WTC11 (cell line): ENCODE data around the gene GOLT1B. TPM values are rescaled to one million over a fixed set of nuclear protein-coding genes. Genes with fewer than 3 reads are reported as not detected.

Source experiments
- ATAC-seq: fragments of 200-7000 bp; cut with Tn5 transposase; 2 replicates; pipeline ENCODE4 v1.10.0; 2021; ENCODE audit warnings: mild to moderate bottlenecking, moderate library complexity
- CTCF ChIA-PET: fragments of 300-600 bp; sonication (Branson Sonifier 250); formaldehyde crosslinking; loops from one replicate; lab custom pipeline; 2021; ENCODE audit warnings: antibody characterized with exemption; lab: Charles Lee
- POLR2A ChIA-PET: fragments of 350-600 bp; sonication (Branson Sonifier 250); formaldehyde crosslinking; loops from one replicate; lab custom pipeline; 2021; ENCODE audit warnings: antibody characterized with exemption; lab: Charles Lee
- DNase-seq: peaks from one replicate; pipeline ENCODE4 v3.0.0; 2021; ENCODE audit warnings: low spot score
- H3K27ac Mint-ChIP-seq: 2 replicates; pipeline ENCODE4 v1.8.0; 2021; ENCODE audit warnings: mixed read lengths
- H3K27me3 Mint-ChIP-seq: 2 replicates; pipeline ENCODE4 v1.8.0; 2021; ENCODE audit warnings: low read depth, mild to moderate bottlenecking, moderate library complexity, mixed read lengths
- H3K36me3 Mint-ChIP-seq: 2 replicates; pipeline ENCODE4 v1.8.0; 2021; ENCODE audit warnings: mixed read lengths
- H3K4me1 Mint-ChIP-seq: 2 replicates; pipeline ENCODE4 v1.8.0; 2022; ENCODE audit warnings: mixed read lengths
- H3K4me3 Mint-ChIP-seq: 2 replicates; pipeline ENCODE4 v1.8.0; 2021; ENCODE audit warnings: mild to moderate bottlenecking, moderate library complexity, mixed read lengths
- H3K9me3 Mint-ChIP-seq: 2 replicates; pipeline ENCODE4 v1.8.0; 2021; ENCODE audit warnings: mixed read lengths
- CREM ChIP-seq: sonication (generic); formaldehyde crosslinking; IDR thresholded peaks from 2 replicates; pipeline ENCODE4 v1.8.1; 2022; ENCODE audit warnings: mild to moderate bottlenecking, missing genetic modification reagents, moderate library complexity
- ELF4 ChIP-seq: sonication (generic); formaldehyde crosslinking; IDR thresholded peaks from 2 replicates; pipeline ENCODE4 v1.8.1; 2022; ENCODE audit warnings: low read depth, mild to moderate bottlenecking, moderate library complexity, missing genetic modification reagents
- EMX1 ChIP-seq: fragments of 250-450 bp; sonication (Bioruptor Pico); IDR thresholded peaks from 2 replicates; pipeline ENCODE4 v1.8.0; 2021; ENCODE audit warnings: mild to moderate bottlenecking
- JAZF1 ChIP-seq: fragments of 250-450 bp; sonication (Bioruptor Pico); IDR thresholded peaks from 2 replicates; pipeline ENCODE4 v1.9.0; 2021; ENCODE audit warnings: moderate library complexity, mild to moderate bottlenecking, inconsistent platforms
- KAT7 ChIP-seq: sonication (generic); formaldehyde crosslinking; IDR thresholded peaks from 2 replicates; pipeline ENCODE4 v1.8.1; 2023; ENCODE audit warnings: missing genetic modification reagents, mild to moderate bottlenecking, borderline replicate concordance
- MXD4 ChIP-seq: fragments of 250-450 bp; sonication (Bioruptor Pico); IDR thresholded peaks from 2 replicates; pipeline ENCODE4 v1.8.0; 2021; ENCODE audit warnings: mild to moderate bottlenecking, moderate library complexity, borderline replicate concordance
- NR3C1 ChIP-seq: sonication (generic); formaldehyde crosslinking; conservative IDR thresholded peaks from 2 replicates; pipeline ENCODE4 v1.8.1; 2023; ENCODE audit warnings: low read depth, mild to moderate bottlenecking, missing genetic modification reagents
- OVOL2 ChIP-seq: fragments of 250-450 bp; sonication (Bioruptor Pico); IDR thresholded peaks from 2 replicates; pipeline ENCODE4 v1.9.0; 2021; ENCODE audit warnings: mild to moderate bottlenecking, borderline replicate concordance
- PRRX2 ChIP-seq: fragments of 250-450 bp; sonication (Bioruptor Pico); IDR thresholded peaks from 2 replicates; pipeline ENCODE4 v1.8.0; 2021; ENCODE audit warnings: mild to moderate bottlenecking
- SMAD4 ChIP-seq: sonication (generic); formaldehyde crosslinking; IDR thresholded peaks from 2 replicates; pipeline ENCODE4 v1.8.0; 2022; ENCODE audit warnings: mild to moderate bottlenecking, missing genetic modification reagents
- ZBTB21 ChIP-seq: sonication (generic); formaldehyde crosslinking; IDR thresholded peaks from 2 replicates; pipeline ENCODE4 v1.8.1; 2023; ENCODE audit warnings: mild to moderate bottlenecking, missing genetic modification reagents, borderline replicate concordance
- ZNF121 ChIP-seq: sonication (generic); formaldehyde crosslinking; IDR thresholded peaks from 2 replicates; pipeline ENCODE4 v1.8.0; 2023; ENCODE audit warnings: missing genetic modification reagents
- total RNA-seq: library from RNA; stranded (reverse); gene quantifications from 3 replicates; pipeline ENCODE4 v1.2.3, GENCODE V29; 2021
- TF ChIP-seq, protein P1 (sequence below): fragments of 250-450 bp; sonication (Bioruptor Pico); IDR thresholded peaks from 2 replicates; pipeline ENCODE4 v1.9.0; 2021; ENCODE audit warnings: mild to moderate bottlenecking
- TF ChIP-seq, protein P2 (sequence below): fragments of 250-450 bp; sonication (Bioruptor Pico); IDR thresholded peaks from 2 replicates; pipeline ENCODE4 v1.9.0; 2021; ENCODE audit warnings: mild to moderate bottlenecking, borderline replicate concordance
- TF ChIP-seq, protein P3 (sequence below): sonication (generic); formaldehyde crosslinking; IDR thresholded peaks from 2 replicates; pipeline ENCODE4 v1.8.1; 2023; ENCODE audit warnings: mild to moderate bottlenecking, missing genetic modification reagents, moderate library complexity
- TF ChIP-seq, protein P4 (sequence below): sonication (generic); formaldehyde crosslinking; IDR thresholded peaks from 2 replicates; pipeline ENCODE4 v1.8.1; 2023; ENCODE audit warnings: mild to moderate bottlenecking, missing genetic modification reagents
- TF ChIP-seq, protein P5 (sequence below): fragments of 250-450 bp; sonication (Bioruptor Pico); IDR thresholded peaks from 2 replicates; pipeline ENCODE4 v1.9.0; 2021; ENCODE audit warnings: moderate library complexity, mild to moderate bottlenecking, inconsistent platforms, borderline replicate concordance
- TF ChIP-seq, protein P6 (sequence below): sonication (generic); formaldehyde crosslinking; IDR thresholded peaks from 2 replicates; pipeline ENCODE4 v1.8.1; 2023; ENCODE audit warnings: mild to moderate bottlenecking, missing genetic modification reagents, moderate library complexity
- TF ChIP-seq, protein P7 (sequence below): sonication (generic); formaldehyde crosslinking; IDR thresholded peaks from 2 replicates; pipeline ENCODE4 v1.8.0; 2023; ENCODE audit warnings: missing genetic modification reagents
- TF ChIP-seq, protein P8 (sequence below): fragments of 200-600 bp; IDR thresholded peaks from 2 replicates; pipeline ENCODE4 v1.8.0; 2022; ENCODE audit warnings: antibody characterized with exemption

GOLT1B gene
- total RNA-seq, 1 experiment from 2014 or later, result 39.7 TPM

DNA sequence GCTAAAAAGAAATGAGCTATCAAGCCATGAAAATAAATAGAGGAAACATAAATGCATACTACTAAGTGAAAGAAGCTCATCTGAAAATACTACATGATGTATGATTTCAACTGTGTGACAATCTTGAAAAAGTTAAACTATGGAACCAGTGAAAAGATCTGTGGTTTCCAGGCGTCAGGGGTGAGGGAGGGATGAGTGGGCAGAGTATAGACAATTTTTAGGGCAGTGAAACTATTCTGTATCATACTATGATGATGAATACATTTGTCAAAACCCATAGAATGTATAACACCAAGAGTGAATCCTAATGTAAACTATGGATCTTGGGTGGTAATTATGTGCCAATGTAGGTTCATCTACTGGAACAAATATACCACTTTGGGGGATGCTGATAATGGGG is 45.8 kb downstream of the GOLT1B start (continued):
- no peak for TF ChIP-seq ZBTB21
- no peak for TF ChIP-seq MXD4 (CRISPR knock-in tag)
- TF ChIP-seq EMX1 (CRISPR knock-in tag), result no peak

DNA sequence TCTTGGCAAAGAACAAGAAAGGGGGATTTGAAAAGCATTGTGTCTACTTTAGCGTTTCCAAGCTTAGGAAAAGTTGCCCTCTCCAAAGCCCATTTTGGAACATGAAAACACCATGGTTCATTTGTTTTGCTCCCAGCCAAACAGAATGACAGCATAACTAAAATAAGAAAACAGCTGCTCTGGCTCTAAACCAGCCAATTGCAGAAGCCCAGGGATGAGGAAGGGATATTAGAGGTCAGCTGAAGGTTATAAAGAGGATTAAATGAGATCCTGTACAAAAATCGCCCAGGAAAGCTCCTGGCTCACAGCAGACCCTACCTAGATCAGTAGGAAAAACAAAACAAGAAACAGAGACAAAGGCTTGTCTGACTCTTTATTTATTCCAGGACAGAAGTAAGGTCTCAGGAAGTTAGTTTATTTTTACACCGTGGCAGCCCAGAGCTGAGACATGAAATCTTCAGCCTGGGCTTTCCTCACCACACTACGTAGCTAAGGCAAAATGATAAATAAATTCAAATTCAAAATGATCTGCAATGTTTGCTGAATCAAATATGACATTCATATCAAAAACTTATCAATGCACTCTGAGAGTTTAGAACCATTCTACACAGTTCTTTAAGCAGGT is 50.4 kb downstream of the GOLT1B start:
- DNase-seq (no peak), ATAC-seq (no peak)
- Mint-ChIP-seq H3K9me3 (no peaks in the 10 kb centered on the region), H3K4me1 (no peaks in the 10 kb centered on the region), H3K27me3 (no peaks in the 10 kb centered on the region), H3K27ac (no peak overlapping the region), H3K36me3 (no peaks in the 10 kb centered on the region), H3K4me3 (no peak overlapping the region)
- CTCF ChIA-PET, result no interaction called here
- POLR2A ChIA-PET, result no interaction called here
- TF ChIP-seq SMAD4 (CRISPR knock-in tag) (no peak), PRRX2 (CRISPR knock-in tag) (no peak), KAT7 (CRISPR knock-in tag) (no peak), ELF4 (CRISPR knock-in tag) (no peak), ZNF121 (CRISPR knock-in tag) (no peak), CREM (CRISPR knock-in tag) (no peak)
- TF ChIP-seq, protein P1, sequence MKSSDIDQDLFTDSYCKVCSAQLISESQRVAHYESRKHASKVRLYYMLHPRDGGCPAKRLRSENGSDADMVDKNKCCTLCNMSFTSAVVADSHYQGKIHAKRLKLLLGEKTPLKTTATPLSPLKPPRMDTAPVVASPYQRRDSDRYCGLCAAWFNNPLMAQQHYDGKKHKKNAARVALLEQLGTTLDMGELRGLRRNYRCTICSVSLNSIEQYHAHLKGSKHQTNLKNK, result no peak
- TF ChIP-seq, protein P2, sequence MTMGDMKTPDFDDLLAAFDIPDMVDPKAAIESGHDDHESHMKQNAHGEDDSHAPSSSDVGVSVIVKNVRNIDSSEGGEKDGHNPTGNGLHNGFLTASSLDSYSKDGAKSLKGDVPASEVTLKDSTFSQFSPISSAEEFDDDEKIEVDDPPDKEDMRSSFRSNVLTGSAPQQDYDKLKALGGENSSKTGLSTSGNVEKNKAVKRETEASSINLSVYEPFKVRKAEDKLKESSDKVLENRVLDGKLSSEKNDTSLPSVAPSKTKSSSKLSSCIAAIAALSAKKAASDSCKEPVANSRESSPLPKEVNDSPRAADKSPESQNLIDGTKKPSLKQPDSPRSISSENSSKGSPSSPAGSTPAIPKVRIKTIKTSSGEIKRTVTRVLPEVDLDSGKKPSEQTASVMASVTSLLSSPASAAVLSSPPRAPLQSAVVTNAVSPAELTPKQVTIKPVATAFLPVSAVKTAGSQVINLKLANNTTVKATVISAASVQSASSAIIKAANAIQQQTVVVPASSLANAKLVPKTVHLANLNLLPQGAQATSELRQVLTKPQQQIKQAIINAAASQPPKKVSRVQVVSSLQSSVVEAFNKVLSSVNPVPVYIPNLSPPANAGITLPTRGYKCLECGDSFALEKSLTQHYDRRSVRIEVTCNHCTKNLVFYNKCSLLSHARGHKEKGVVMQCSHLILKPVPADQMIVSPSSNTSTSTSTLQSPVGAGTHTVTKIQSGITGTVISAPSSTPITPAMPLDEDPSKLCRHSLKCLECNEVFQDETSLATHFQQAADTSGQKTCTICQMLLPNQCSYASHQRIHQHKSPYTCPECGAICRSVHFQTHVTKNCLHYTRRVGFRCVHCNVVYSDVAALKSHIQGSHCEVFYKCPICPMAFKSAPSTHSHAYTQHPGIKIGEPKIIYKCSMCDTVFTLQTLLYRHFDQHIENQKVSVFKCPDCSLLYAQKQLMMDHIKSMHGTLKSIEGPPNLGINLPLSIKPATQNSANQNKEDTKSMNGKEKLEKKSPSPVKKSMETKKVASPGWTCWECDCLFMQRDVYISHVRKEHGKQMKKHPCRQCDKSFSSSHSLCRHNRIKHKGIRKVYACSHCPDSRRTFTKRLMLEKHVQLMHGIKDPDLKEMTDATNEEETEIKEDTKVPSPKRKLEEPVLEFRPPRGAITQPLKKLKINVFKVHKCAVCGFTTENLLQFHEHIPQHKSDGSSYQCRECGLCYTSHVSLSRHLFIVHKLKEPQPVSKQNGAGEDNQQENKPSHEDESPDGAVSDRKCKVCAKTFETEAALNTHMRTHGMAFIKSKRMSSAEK (CRISPR knock-in tag), result no peak
- TF ChIP-seq, protein P3, sequence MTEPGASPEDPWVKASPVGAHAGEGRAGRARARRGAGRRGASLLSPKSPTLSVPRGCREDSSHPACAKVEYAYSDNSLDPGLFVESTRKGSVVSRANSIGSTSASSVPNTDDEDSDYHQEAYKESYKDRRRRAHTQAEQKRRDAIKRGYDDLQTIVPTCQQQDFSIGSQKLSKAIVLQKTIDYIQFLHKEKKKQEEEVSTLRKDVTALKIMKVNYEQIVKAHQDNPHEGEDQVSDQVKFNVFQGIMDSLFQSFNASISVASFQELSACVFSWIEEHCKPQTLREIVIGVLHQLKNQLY (CRISPR knock-in tag), result no peak
- TF ChIP-seq, all 79 proteins: peak for 0

DNA sequence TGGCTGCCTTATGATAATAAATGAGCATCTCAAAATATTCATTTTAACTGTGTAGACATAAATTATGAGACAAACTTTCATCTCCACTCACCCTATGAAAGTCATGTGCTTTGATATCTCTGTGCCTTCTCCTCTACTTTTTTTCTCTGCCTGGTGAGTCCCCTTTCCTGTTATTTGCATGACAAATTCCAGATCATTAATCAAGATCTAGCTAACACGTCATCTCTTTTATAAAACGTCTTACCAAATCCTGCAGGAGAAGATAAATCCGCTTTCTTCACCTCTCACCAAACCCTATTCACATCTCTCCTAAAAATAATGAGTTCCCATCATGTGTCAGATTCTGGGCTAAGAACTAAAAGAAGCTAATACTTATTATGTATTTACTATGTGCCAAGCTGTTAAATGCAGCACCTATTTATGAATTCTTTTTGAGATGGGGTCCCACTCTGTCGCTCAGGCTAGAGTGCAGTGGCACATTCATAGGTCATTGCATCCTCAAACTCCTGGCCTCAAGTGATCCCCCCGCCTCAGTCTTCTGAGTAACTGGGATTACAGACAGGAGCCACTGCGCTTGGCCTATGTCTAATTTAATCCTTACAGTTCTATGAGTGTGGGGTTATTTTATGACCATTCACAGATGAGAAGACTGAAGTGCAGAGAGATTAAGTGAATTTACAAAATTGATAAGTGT is 51.2 kb downstream of the GOLT1B start:
- ChIA-PET POLR2A (no interaction called here), CTCF (no interaction called here)
- ATAC-seq (no peak), DNase-seq (no peak)
- no peaks in the 10 kb centered on the region for H3K27me3 Mint-ChIP-seq
- TF ChIP-seq, protein P4, sequence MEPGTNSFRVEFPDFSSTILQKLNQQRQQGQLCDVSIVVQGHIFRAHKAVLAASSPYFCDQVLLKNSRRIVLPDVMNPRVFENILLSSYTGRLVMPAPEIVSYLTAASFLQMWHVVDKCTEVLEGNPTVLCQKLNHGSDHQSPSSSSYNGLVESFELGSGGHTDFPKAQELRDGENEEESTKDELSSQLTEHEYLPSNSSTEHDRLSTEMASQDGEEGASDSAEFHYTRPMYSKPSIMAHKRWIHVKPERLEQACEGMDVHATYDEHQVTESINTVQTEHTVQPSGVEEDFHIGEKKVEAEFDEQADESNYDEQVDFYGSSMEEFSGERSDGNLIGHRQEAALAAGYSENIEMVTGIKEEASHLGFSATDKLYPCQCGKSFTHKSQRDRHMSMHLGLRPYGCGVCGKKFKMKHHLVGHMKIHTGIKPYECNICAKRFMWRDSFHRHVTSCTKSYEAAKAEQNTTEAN (CRISPR knock-in tag), result no peak
- TF ChIP-seq, protein P5, sequence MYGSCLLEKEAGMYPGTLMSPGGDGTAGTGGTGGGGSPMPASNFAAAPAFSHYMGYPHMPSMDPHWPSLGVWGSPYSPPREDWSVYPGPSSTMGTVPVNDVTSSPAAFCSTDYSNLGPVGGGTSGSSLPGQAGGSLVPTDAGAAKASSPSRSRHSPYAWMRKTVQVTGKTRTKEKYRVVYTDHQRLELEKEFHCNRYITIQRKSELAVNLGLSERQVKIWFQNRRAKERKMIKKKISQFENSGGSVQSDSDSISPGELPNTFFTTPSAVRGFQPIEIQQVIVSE (CRISPR knock-in tag), result no peak
- TF ChIP-seq SMAD4 (CRISPR knock-in tag), result no peak
- TF ChIP-seq, protein P6, sequence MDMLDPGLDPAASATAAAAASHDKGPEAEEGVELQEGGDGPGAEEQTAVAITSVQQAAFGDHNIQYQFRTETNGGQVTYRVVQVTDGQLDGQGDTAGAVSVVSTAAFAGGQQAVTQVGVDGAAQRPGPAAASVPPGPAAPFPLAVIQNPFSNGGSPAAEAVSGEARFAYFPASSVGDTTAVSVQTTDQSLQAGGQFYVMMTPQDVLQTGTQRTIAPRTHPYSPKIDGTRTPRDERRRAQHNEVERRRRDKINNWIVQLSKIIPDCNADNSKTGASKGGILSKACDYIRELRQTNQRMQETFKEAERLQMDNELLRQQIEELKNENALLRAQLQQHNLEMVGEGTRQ, result no peak
- TF ChIP-seq JAZF1 (CRISPR knock-in tag), result no peak
- TF ChIP-seq NR3C1 (CRISPR knock-in tag), result no peak
- no peak for TF ChIP-seq OVOL2 (CRISPR knock-in tag)
- TF ChIP-seq, protein P7, sequence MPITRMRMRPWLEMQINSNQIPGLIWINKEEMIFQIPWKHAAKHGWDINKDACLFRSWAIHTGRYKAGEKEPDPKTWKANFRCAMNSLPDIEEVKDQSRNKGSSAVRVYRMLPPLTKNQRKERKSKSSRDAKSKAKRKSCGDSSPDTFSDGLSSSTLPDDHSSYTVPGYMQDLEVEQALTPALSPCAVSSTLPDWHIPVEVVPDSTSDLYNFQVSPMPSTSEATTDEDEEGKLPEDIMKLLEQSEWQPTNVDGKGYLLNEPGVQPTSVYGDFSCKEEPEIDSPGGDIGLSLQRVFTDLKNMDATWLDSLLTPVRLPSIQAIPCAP, result no peak
- TF ChIP-seq, protein P8, sequence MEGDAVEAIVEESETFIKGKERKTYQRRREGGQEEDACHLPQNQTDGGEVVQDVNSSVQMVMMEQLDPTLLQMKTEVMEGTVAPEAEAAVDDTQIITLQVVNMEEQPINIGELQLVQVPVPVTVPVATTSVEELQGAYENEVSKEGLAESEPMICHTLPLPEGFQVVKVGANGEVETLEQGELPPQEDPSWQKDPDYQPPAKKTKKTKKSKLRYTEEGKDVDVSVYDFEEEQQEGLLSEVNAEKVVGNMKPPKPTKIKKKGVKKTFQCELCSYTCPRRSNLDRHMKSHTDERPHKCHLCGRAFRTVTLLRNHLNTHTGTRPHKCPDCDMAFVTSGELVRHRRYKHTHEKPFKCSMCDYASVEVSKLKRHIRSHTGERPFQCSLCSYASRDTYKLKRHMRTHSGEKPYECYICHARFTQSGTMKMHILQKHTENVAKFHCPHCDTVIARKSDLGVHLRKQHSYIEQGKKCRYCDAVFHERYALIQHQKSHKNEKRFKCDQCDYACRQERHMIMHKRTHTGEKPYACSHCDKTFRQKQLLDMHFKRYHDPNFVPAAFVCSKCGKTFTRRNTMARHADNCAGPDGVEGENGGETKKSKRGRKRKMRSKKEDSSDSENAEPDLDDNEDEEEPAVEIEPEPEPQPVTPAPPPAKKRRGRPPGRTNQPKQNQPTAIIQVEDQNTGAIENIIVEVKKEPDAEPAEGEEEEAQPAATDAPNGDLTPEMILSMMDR, result no peak
- no peak overlapping the region for H3K4me3 Mint-ChIP-seq
- no peaks in the 10 kb centered on the region for H3K36me3 Mint-ChIP-seq
- no peaks in the 10 kb centered on the region for H3K9me3 Mint-ChIP-seq
- no peaks in the 10 kb centered on the region for H3K4me1 Mint-ChIP-seq
- H3K27ac Mint-ChIP-seq, result no peak overlapping the region
